HUES48 (cell line): ENCODE results near the gene ADCY9.
"Not testable (repeated sequence)": the region's sequence is repeated elsewhere in the genome, so short reads cannot be mapped to it uniquely, and the experiment has no call there.

Experiments used
- H3K27ac ChIP-seq: one replicate; pipeline ENCODE4 v1.7.0; 2013; ENCODE audit warnings: low read depth, low read length, inconsistent platforms
- H3K27me3 ChIP-seq: 2 replicates; pipeline ENCODE4 v1.6.1; 2013; ENCODE audit warnings: mild to moderate bottlenecking, low read length; ENCODE audit not compliant: control insufficient read depth, insufficient read depth
- H3K36me3 ChIP-seq: 2 replicates; pipeline ENCODE4 v1.6.1; 2013; ENCODE audit warnings: low read length; ENCODE audit not compliant: control insufficient read depth, insufficient read depth
- H3K4me1 ChIP-seq: 2 replicates; pipeline ENCODE4 v1.6.1; 2013; ENCODE audit warnings: mild to moderate bottlenecking, low read length; ENCODE audit not compliant: control insufficient read depth, insufficient read depth
- H3K4me3 ChIP-seq: 2 replicates; pipeline ENCODE4 v1.5.1; 2013; ENCODE audit warnings: mild to moderate bottlenecking, low read depth, low read length
- H3K9ac ChIP-seq: 2 replicates; pipeline ENCODE4 v1.6.1; 2013; ENCODE audit warnings: mild to moderate bottlenecking, low read depth, low read length, moderate library complexity
- H3K9me3 ChIP-seq: 2 replicates; pipeline ENCODE4 v1.6.1; 2013; ENCODE audit warnings: low read length; ENCODE audit not compliant: control insufficient read depth, insufficient read depth

Gene ADCY9

DNA sequence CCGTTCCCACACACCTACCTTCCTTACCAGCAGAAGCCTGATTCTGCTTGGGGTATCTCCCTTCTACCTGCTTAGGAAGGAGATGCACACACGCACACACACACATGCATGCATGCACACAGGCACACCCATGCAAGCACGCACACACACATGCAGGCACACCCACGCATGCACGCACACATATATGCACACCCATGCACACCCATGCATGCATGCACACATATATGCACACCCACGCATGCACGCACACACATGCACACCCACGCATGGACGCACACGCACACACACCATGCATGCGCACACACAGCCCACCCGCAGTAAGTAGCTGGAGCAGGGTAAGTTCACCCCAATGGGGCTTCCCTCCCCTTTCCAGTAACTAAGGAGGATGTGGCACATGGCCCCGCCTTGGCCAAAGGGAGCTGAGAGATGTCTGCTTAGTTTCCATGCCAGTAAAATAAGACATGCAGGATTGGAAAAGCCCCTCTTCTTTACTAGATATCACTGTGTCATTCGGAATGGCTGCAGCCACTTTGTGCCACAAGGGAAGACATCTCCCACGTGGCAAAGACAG, 33.7 kb downstream of the ADCY9 start:
- Histone ChIP-seq H3K36me3 (no peaks in the 10 kb centered on the region), H3K9ac (no peak overlapping the region), H3K9me3 (no peaks in the 10 kb centered on the region), H3K4me1 (peaks cover 4% of the 10 kb centered on the region; the same call in 1 of the 2 replicates), H3K27me3 (no peaks in the 10 kb centered on the region), H3K4me3 (no peak overlapping the region), H3K27ac (no peak overlapping the region)

DNA sequence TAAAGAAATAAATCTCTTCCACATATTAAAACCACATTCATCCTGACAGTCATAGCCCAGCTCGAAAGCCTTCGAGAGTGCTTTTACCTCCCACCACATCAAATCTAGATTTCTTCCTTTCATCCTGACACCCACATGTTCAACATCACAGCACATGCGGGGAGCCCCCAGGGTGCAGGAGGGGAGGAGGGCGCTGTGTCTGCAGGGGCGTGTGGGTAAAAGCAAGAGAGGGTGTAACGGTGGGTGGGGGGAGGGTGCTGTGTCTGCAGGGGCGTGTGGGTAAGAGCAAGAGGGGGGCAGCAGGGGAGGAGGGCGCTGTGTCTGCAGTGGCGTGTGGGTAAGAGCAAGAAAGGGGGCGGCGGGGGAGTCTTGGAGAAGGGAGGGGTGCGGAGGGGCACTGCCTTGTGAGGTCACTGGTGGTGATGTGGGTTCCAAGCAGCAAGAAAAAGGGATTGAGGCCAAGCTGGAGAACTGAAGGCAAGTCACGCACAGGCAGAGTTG, 34.7 kb downstream of the ADCY9 start:
- H3K4me1 ChIP-seq: peaks cover 4% of the 10 kb centered on the region; the same call in 1 of the 2 replicates
- H3K9ac ChIP-seq: no peak overlapping the region
- no peaks in the 10 kb centered on the region for H3K9me3 ChIP-seq
- H3K4me3 ChIP-seq: no peak overlapping the region
- no peak overlapping the region for H3K27ac ChIP-seq
- no peaks in the 10 kb centered on the region for H3K36me3 ChIP-seq
- H3K27me3 ChIP-seq: no peaks in the 10 kb centered on the region

DNA sequence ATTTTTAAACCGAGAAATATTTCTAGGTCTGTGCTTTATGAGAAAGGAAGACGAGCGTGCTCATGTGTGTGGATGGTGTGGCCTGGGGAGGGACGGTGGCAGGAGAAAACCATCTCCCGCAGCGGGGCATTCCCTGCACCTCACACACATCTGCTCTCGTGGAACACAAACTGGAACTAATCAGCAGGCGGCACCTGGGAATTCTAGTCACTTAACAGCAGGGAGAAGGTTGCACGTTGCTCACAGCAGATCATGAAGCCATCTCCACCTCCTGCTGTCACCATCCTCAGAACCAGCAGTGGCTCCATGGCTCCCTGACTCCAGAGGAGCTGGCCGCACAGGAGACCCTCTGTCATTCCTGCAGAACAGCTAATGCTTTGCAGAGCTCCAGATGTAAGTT, 35.2 kb downstream of the ADCY9 start:
- Histone ChIP-seq H3K27ac (no peak overlapping the region), H3K36me3 (no peaks in the 10 kb centered on the region), H3K9ac (no peak overlapping the region), H3K4me1 (peaks cover 4% of the 10 kb centered on the region; the same call in 1 of the 2 replicates), H3K9me3 (no peaks in the 10 kb centered on the region), H3K27me3 (no peaks in the 10 kb centered on the region), H3K4me3 (no peak overlapping the region)

DNA sequence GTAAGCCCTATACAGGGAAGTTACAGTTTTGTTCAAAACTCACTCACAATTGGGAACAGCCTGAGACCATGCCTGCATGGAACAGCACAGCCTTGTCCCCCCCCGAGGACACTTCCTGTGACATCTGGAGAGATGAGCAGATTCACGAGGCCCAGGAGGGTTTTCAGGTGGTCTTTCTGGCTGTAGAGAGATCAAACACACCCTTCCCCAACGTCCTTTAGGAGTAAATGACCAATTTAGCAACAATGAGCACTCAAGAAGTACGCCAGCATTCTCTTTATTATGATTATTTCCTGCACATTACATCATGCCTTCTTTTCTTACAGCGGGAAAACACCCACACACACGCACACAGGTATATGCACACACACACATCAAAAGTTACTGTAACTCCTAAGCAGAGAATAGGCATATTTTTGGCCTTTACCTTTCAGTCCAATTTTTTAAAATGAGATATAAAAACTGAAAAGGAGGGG, 39.0 kb downstream of the ADCY9 start:
- no peaks in the 10 kb centered on the region for H3K9me3 ChIP-seq
- H3K4me3 ChIP-seq: no peak overlapping the region
- no peaks in the 10 kb centered on the region for H3K27me3 ChIP-seq
- H3K9ac ChIP-seq: no peak overlapping the region
- H3K4me1 ChIP-seq: peaks cover 6% of the 10 kb centered on the region; the same call in 1 of the 2 replicates
- no peak overlapping the region for H3K27ac ChIP-seq
- H3K36me3 ChIP-seq: no peaks in the 10 kb centered on the region

DNA sequence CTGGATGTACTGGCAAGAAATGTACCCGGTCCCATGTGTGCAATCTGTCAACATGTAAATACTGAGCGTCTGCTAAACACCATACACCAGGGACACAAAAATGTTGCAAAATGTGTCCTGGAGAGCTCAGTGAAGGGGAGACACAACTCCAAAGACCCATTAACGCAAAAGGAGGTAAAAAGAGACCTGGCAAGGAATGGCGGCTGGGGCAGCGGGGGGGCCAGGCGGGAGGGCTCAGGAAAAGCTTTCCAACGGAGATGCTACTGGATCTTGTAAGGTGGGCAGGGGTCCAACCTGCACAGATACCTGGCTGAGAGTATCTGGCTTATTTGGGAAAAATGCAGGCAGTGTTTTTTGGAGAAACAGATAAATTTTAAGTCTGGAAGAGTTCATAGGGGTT, 40.7 kb downstream of the ADCY9 start:
- H3K4me3 ChIP-seq: no peak overlapping the region
- no peak overlapping the region for H3K9ac ChIP-seq
- no peaks in the 10 kb centered on the region for H3K9me3 ChIP-seq
- no peak overlapping the region for H3K27ac ChIP-seq
- no peaks in the 10 kb centered on the region for H3K36me3 ChIP-seq
- no peaks in the 10 kb centered on the region for H3K27me3 ChIP-seq
- peaks cover 4% of the 10 kb centered on the region; the same call in 1 of the 2 replicates for H3K4me1 ChIP-seq

DNA sequence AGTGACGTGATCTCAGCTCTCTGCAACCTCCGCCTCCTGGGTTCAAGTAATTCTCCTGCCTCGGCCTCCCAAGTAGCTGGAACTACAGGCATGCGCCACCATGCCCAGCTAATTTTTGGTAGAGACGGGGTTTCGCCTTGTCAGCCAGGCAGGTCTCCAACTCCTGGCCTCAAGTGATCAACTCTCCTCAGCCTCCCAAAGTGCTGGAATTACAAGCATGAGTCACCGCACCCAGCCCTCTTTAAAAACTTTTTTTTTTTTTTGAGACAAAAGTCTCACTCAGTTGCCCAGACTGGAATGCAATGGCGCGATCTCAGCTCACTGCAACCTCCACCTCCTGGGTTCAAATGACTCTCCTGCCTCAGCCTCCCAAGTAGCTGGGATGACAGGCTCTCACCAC, 43.1 kb downstream of the ADCY9 start:
- not testable (repeated sequence) for H3K36me3 ChIP-seq, H3K9me3 ChIP-seq, H3K4me1 ChIP-seq, H3K27me3 ChIP-seq, H3K9ac ChIP-seq, H3K27ac ChIP-seq, H3K4me3 ChIP-seq

DNA sequence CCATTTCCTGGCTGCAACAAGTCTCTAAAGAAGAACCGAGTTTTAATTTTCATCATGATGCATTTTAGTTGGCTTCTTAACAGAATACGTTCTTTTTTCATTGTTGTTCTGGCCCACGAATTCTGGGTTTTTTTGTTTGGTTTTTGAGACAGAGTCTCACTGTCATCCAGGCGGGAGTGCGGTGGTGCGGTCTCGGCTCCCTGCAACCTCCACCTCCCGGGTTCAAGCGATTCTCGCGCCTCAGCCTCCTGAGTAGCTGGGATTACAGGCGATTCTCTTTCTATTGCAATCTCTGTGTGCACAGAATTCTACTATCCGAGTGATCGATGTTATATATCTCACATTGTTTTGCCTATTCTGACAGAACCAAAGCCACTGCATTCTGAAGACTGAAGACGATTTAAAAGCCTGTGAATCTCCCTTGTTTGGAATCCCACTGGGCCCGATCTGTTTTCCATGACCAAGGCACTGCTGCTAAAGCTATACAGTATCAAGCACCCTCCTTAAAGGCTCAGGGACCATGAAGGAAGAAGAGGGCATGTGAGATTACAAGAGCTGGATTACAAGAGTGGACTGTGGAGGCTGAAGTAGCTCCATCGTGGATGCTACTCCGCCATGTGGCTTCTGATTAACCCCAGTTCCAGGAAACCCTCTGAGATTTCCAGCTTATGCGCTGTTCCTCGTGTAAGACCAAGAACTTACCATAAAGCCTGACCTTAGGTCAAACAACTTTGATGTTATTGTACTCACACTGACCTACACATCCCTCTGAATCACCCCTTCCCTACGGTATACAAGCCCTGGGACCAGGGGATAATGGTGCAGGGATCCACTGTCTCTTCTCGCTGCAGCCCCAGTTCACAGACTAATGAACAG, 44.3 kb downstream of the ADCY9 start:
- no peak overlapping the region for H3K9ac ChIP-seq
- H3K36me3 ChIP-seq: no peaks in the 10 kb centered on the region

DNA sequence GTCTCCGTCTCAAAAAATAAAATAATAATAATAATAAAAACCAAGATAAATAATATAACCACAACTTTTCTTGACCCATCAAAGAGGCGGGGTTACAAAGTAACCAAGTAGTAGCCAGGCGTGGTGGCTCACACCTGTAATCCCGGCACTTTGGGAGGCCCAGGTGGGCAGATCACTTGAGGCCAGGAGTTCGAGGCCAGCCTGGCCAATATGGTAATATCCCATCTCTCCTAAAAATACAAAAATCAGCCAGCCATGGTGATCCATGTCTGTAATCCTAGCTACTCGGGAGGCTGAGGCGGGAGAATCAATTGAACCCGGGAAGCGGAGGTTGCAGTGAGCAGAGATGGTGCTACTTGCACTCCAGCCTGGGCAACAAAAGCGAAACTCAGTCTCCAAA, 45.3 kb downstream of the ADCY9 start:
- Histone ChIP-seq H3K9me3 (no peaks in the 10 kb centered on the region), H3K9ac (no peak overlapping the region), H3K4me1 (peaks cover 4% of the 10 kb centered on the region; the same call in 1 of the 2 replicates), H3K27ac (no peak overlapping the region), H3K4me3 (no peak overlapping the region), H3K36me3 (no peaks in the 10 kb centered on the region), H3K27me3 (no peaks in the 10 kb centered on the region)

More for the DNA sequence above, 44.3 kb downstream of the ADCY9 start:
- Histone ChIP-seq H3K4me1 (peaks cover 4% of the 10 kb centered on the region; the same call in 1 of the 2 replicates), H3K27ac (no peak overlapping the region), H3K4me3 (no peak overlapping the region), H3K27me3 (no peaks in the 10 kb centered on the region), H3K9me3 (no peaks in the 10 kb centered on the region)

DNA sequence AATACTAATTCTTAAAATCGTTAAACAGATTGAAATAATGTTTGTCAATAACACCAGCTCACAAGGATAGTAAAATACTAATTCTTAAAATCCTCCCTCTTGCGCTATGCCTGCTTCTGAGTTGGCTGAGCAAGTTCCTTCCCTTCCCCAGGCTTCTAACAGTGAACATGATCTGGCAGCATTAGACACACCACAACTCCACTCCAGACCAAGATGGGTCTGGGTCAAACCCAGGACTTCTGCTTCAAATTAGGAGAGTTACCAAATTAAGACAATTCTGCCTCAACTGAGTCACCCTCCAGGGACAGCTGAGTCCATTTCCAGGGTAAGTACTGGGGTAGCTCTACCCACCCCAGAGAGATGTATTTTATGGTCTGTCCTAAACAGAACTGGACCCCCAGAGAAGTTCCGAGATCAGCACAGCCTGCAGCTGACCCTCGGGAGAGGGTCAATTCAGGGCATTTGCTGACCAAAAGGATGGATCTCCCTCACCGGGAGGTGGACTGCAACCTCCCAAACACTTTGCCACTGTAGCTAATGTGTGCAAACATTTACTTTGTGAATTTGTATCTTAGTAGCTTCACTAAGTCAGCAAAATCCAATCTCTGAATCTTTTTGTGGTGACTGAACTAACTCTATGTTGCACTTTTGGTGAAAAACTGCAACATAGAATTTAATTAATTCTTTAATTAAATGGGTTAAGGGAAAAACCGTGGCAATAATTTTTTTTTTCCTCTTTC, 48.8 kb downstream of the ADCY9 start:
- Histone ChIP-seq H3K4me3 (no peak overlapping the region), H3K36me3 (no peaks in the 10 kb centered on the region), H3K27me3 (no peaks in the 10 kb centered on the region), H3K9ac (no peak overlapping the region), H3K4me1 (peaks cover 4% of the 10 kb centered on the region; the same call in 1 of the 2 replicates), H3K27ac (no peak overlapping the region), H3K9me3 (no peaks in the 10 kb centered on the region)

DNA sequence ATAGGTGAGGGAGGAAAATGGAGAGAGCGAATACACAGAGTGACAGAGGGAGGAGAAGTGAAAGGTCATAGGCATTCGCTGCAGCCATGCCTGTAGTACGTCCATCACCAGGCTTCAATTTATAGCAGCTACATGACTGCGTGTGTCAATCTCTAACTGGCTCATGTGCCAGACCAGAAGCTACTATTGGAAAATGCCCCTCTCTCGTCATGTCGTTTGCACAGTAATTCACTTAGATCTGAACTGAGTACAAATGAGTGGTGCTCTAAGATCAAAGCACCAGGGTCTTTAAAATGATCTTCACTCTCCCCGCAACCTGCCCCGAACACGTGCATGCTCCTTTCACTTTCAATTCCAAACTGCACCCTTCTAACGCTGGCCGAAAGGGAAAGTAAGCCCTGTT, 51.3 kb downstream of the ADCY9 start:
- Histone ChIP-seq H3K27me3 (no peaks in the 10 kb centered on the region), H3K9me3 (no peaks in the 10 kb centered on the region; the same call in 1 of the 2 replicates)

More for the DNA sequence above, 51.3 kb downstream of the ADCY9 start:
- no peaks in the 10 kb centered on the region for H3K4me1 ChIP-seq
- H3K27ac ChIP-seq: no peak overlapping the region
- no peak overlapping the region for H3K9ac ChIP-seq
- H3K36me3 ChIP-seq: no peaks in the 10 kb centered on the region
- no peak overlapping the region for H3K4me3 ChIP-seq
